GM10266 (cell line): ENCODE measurements around the gene AKT3.

Source experiments
- DNase-seq: peaks from one replicate; pipeline ENCODE4 v3.0.0; 2012; ENCODE audit errors: extremely low spot score
- CTCF ChIP-seq: IDR thresholded peaks from 2 replicates; pipeline ENCODE4 v1.5.1; 2012; ENCODE audit warnings: mild to moderate bottlenecking, low read depth; ENCODE audit not compliant: control insufficient read depth, insufficient read depth; ENCODE audit errors: missing control alignments

Gene AKT3

GRCh38 chr1:243850202-243850451 is at the start of gene AKT3:
Gene AKT3 (minus strand): TSS chr1:243850243. CDS start chr1:243843170, 7,073 bp downstream.
- no peak for TF ChIP-seq CTCF
- peak; percentile 89 for DNase-seq

DNA sequence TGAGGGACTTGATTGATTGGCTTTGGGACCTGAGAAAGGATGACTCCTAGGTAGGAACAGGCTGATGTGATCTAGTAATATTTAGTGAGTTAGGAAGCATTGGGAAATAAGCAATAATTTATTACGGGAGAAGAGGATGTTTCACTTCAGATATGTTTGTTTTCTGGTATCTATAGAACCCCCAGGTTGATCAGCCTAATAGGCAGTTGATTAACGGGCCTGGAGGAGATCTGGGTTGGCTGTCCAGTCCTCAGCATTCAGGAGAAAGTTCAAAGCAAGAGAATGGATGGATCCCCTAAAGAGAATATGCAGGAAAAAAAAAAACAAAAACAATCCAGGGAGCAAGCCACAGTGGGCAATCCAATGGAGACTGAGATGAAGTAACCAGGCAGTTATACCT is 48.2 kb upstream of the AKT3 start:
- TF ChIP-seq CTCF, result no peak
- DNase-seq, result no peak

- no peak for TF ChIP-seq CTCF
Observed at GRCh38 chr1:243896313-243896712, 46.3 kb upstream of the AKT3 start.

DNA sequence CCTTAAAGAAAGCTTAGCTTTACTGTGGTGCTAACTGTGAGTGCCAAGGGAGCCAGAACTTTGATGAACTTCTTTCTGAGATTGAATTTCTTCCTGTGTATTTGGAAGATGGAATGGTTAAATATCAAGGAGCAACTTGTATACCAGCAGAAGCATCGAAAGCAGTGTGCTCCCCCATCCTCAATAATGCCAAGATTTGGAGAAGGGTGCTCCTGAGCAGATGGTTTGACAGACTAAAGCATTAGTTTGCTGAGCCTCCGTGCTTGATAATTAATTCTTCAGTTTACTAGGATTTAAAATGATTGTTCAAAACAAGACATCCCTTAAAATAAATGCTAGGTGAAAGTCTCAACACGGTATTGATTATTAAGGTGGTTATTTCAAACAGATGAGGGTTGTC is 42.4 kb upstream of the AKT3 start:
- no peak for DNase-seq
- TF ChIP-seq CTCF, result no peak

More at GRCh38 chr1:243896313-243896712, 46.3 kb upstream of the AKT3 start:
- no peak for DNase-seq

- no peak for DNase-seq
- TF ChIP-seq CTCF, result no peak
Observed at GRCh38 chr1:243890576-243890975, 40.5 kb upstream of the AKT3 start.

GRCh38 chr1:243885806-243886205 is 35.8 kb upstream of the AKT3 start:
- DNase-seq, result no peak
- no peak for TF ChIP-seq CTCF

DNA sequence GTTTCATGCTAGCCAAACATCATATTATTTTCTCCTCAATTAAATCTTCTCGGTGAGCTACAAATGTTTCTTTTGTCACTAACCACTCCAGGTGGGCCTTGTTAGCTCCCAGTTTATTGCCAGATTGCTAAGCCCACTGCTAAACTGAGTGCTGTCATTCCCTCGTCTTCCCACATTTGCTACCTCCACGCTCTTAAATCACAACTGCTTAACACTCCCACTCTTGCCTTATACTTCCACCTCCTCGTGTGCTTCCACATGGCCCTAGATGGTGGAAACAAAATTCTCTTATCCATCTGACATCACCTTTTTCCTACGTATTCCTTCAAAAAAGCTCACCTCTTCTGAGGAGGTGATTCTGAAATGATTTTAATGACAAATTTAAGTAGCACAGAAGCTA is 34.6 kb upstream of the AKT3 start:
- TF ChIP-seq CTCF, result no peak
- DNase-seq, result no peak

GRCh38 chr1:243883551-243883950 is 33.5 kb upstream of the AKT3 start:
- TF ChIP-seq CTCF, result no peak
- DNase-seq, result no peak
